B cell (primary cell): ENCODE results near the gene PSD4. TPM values are rescaled to one million over a fixed set of nuclear protein-coding genes. Genes with fewer than 3 reads are reported as not detected.

ENCODE experiments used
- ATAC-seq: fragments of 200-7000 bp; cut with Tn5 transposase; one replicate; pipeline ENCODE4 v1.10.0; 2021; ENCODE audit warnings: low read depth, mild to moderate bottlenecking, moderate number of reproducible peaks, moderate library complexity
- CTCF ChIA-PET: fragments of 350-600 bp; sonication (Branson Sonifier 250); formaldehyde crosslinking; loops from one replicate; lab custom pipeline; 2021; ENCODE audit warnings: antibody characterized with exemption, inconsistent platforms; lab: Charles Lee
- POLR2A ChIA-PET: fragments of 350-600 bp; sonication (Branson Sonifier 250); formaldehyde crosslinking; loops from one replicate; lab custom pipeline; 2021; ENCODE audit warnings: antibody characterized with exemption; lab: Charles Lee
- DNase-seq: peaks from one replicate; pipeline ENCODE4 v3.0.0; 2013
- H2AFZ ChIP-seq: 2 replicates; pipeline ENCODE4 v1.6.1; 2012; ENCODE audit warnings: mild to moderate bottlenecking, low read depth, low read length; ENCODE audit not compliant: insufficient read depth, poor library complexity, severe bottlenecking
- H3K27ac ChIP-seq, 2 donors: 1 replicate in 1 of 2; 2 replicates in 1 of 2; pipeline ENCODE4 v1.5.1; 2012 to 2013; ENCODE audit warnings: low read length in 2 of 2, mild to moderate bottlenecking in 2 of 2, moderate library complexity in 1 of 2
- H3K27me3 ChIP-seq, 4 experiments: fragments of 200-600 bp in 1 of 4; sonication (generic) in 1 of 4; replicated peaks in 1 of 4; 1 replicate in 2 of 4; 2 replicates in 2 of 4; pipeline versions ENCODE4 v1.6.1 to v1.7.0; 2013 to 2016; ENCODE audit warnings: low read length in 3 of 4, mild to moderate bottlenecking in 2 of 4, mixed read lengths in 1 of 4, moderate library complexity in 1 of 4; ENCODE audit not compliant: insufficient read depth in 4 of 4, control insufficient read depth in 3 of 4; ENCODE audit errors: control extremely low read depth in 1 of 4
- H3K36me3 ChIP-seq, 2 experiments: replicated peaks in 1 of 2; 1 replicate in 1 of 2; 2 replicates in 1 of 2; pipeline versions ENCODE4 v1.6.1 to v1.7.1; 2013; ENCODE audit warnings: low read length in 1 of 2; ENCODE audit not compliant: insufficient read depth in 2 of 2, control insufficient read depth in 1 of 2; ENCODE audit errors: control extremely low read depth in 1 of 2, extremely low read depth in 1 of 2
- H3K4me1 ChIP-seq, 2 donors: fragments of 200-600 bp in 1 of 2; sonication (generic) in 1 of 2; 1 replicate in 1 of 2; 2 replicates in 1 of 2; pipeline versions ENCODE4 v1.5.1 to v1.6.1; 2013 to 2017; ENCODE audit warnings: low read length in 2 of 2; ENCODE audit not compliant: control insufficient read depth in 2 of 2, insufficient read depth in 2 of 2
- H3K4me2 ChIP-seq: replicated peaks from 2 replicates; pipeline ENCODE3; 2012; ENCODE audit warnings: mild to moderate bottlenecking, low read depth, low read length; ENCODE audit not compliant: poor library complexity, severe bottlenecking
- H3K4me3 ChIP-seq, 5 experiments: fragments of 200-600 bp in 1 of 5; sonication (generic) in 1 of 5; 1 replicate in 3 of 5; 2 replicates in 2 of 5; pipeline versions ENCODE4 v1.5.1 to v1.7.0; 2011 to 2016; ENCODE audit warnings: low read length in 4 of 5, mild to moderate bottlenecking in 4 of 5, low read depth in 2 of 5, control low read depth in 1 of 5, moderate library complexity in 1 of 5; ENCODE audit not compliant: insufficient read depth in 1 of 5; ENCODE audit errors: control extremely low read depth in 1 of 5, extremely low read depth in 1 of 5
- H3K79me2 ChIP-seq: fragments of 200-600 bp; sonication (generic); one replicate; pipeline ENCODE4 v1.6.0; 2016; ENCODE audit warnings: low read length; ENCODE audit not compliant: control insufficient read depth, insufficient read depth
- H3K9ac ChIP-seq: fragments of 200-600 bp; sonication (generic); 2 replicates; pipeline ENCODE4 v1.6.1; 2017; ENCODE audit warnings: mild to moderate bottlenecking, low read length, moderate library complexity
- H3K9me3 ChIP-seq, 3 donors: one replicate each; pipeline versions ENCODE4 v1.6.1 to v1.7.1; 2013; ENCODE audit warnings: low read length in 2 of 3; ENCODE audit not compliant: control insufficient read depth in 2 of 3, insufficient read depth in 1 of 3; ENCODE audit errors: control extremely low read depth in 1 of 3
- H4K20me1 ChIP-seq: 2 replicates; pipeline ENCODE4 v1.6.0; 2012; ENCODE audit warnings: mild to moderate bottlenecking, low read length; ENCODE audit not compliant: insufficient read depth, control insufficient read depth, poor library complexity, severe bottlenecking
- H3K27ac Mint-ChIP-seq: one replicate; pipeline ENCODE4 v1.8.0; 2021; ENCODE audit warnings: mixed read lengths
- H3K27me3 Mint-ChIP-seq: one replicate; pipeline ENCODE4 v1.8.0; 2021; ENCODE audit warnings: mixed read lengths
- H3K4me1 Mint-ChIP-seq: one replicate; pipeline ENCODE4 v1.8.0; 2021; ENCODE audit warnings: mixed read lengths
- H3K4me3 Mint-ChIP-seq: one replicate; pipeline ENCODE4 v1.8.0; 2021; ENCODE audit warnings: mixed read lengths
- H3K9me3 Mint-ChIP-seq: one replicate; pipeline ENCODE4 v1.8.0; 2022; ENCODE audit warnings: mixed read lengths; ENCODE audit not compliant: insufficient read depth
- EZH2 ChIP-seq: IDR thresholded peaks from 2 replicates; pipeline ENCODE4 v1.6.1; 2012; ENCODE audit warnings: borderline replicate concordance, low read depth, mild to moderate bottlenecking, moderate library complexity, low read length; ENCODE audit not compliant: insufficient read depth, poor library complexity, severe bottlenecking
- WGBS: methylation state at CpG from one replicate; pipeline ENCODE4 v1.1.5; 2013; ENCODE audit warnings: missing lambda C conversion rate; ENCODE audit not compliant: insufficient coverage; 5-methylcytosine and 5-hydroxymethylcytosine counted together
- intact Hi-C: fragments of 100-400 bp; cut with micrococcal nuclease; formaldehyde crosslinking; loops from one replicate; pipeline ENCODE4 v1.10.0; 2022
- polyA plus RNA-seq: library from polyadenylated mRNA; depleted of rRNA; stranded (reverse); fragments of >200 nt; gene quantifications from 2 replicates; pipeline ENCODE4 v1.2.3, GENCODE V29; 2012
- total RNA-seq, 2 donors: library from RNA; stranded (reverse); fragments of 120-200 nt in 1 of 2; gene quantifications; 1 replicate in 1 of 2; 2 replicates in 1 of 2; pipeline versions ENCODE4 v1.2.3 to v1.2.4, GENCODE V29; 2013 to 2022
- TF ChIP-seq, protein P1 (sequence below): fragments of 200-600 bp; IDR thresholded peaks from one replicate; pipeline ENCODE4 v1.8.0; 2022; ENCODE audit warnings: antibody characterized with exemption, mild to moderate bottlenecking

PSD4 gene
- total and polyA plus RNA-seq, 2 donors (not counting 1 experiment from before 2014, with no cell fraction given), result 87.1 to 203 TPM

DNA sequence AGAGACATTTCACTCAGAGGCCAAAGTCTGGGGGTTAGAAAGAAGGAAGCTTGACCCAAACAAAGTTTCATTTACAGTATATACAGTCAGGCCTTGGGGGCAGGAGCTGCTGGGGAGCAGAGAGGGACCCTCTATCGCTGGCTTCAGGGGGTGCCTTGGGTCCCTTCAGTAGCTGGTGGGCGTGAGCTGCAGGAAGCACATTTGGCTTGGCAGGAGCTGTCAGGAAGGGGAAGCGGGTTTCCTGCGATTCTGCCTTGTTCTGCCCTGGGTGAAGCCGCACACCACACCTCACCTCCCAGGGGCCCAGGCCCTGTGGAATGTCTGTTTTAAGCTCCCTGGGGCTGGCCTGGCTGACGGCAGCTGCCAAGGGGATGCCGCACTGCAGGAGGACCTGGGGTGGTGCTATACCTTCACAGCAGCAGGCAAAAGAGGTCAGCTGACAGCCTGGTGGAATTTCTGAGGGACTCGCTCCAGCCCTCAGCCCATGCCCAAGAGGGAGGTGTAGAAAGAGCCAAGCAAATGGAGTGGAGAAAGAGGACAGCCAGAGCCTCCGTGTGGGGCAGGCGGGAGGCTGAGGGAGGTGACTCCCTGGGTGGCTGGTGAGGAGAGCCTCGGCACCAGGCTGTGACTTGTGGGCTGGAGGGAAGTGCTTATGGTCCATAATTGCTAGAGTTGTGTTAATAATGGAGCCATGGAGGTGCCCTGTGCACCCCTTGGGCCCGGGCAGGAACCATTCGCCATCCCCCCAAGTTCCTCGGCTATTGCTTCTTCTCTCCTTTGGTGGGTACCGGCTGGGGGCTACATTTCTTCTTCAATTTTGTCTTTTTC lies 43.9 kb downstream of the PSD4 start:
- CTCF ChIA-PET, result interaction anchor here (0.7 to 2.1 kb wide), 3 partner anchors 13 to 80 kb away, joined by 3 to 10 read pairs (median 6); no protein-coding TSS in a partner anchor
- H3K4me3 Mint-ChIP-seq, result no peak overlapping the region
- peak overlapping the region; percentile 35 for H2AFZ ChIP-seq

More for the DNA sequence above, 43.9 kb downstream of the PSD4 start:
- Histone ChIP-seq H3K79me2 (no peaks in the 10 kb centered on the region), H3K9ac (no peak overlapping the region), H3K27ac (no peak overlapping the region), H3K4me2 (peak overlapping the region; percentile 36), H3K36me3 (no peaks in the 10 kb centered on the region), H4K20me1 (no peaks in the 10 kb centered on the region), H3K4me3 (no peak overlapping the region), H3K27me3 (peaks cover 0 to 19% (median 5%) of the 10 kb centered on the region in 4 experiments), H3K4me1 (peaks cover 10 to 12% of the 10 kb centered on the region in 2 donors), H3K9me3 (no peaks in the 10 kb centered on the region)
- Mint-ChIP-seq H3K27ac (no peak overlapping the region), H3K9me3 (no peaks in the 10 kb centered on the region), H3K4me1 (peaks cover 15% of the 10 kb centered on the region), H3K27me3 (peaks cover 15% of the 10 kb centered on the region)
- DNase-seq (no peak), ATAC-seq (no peak)
- intact Hi-C loops, result no loop called here
- 41% methylated on average over 12 of the region's 15 CpGs for WGBS
- TF ChIP-seq, protein P1, sequence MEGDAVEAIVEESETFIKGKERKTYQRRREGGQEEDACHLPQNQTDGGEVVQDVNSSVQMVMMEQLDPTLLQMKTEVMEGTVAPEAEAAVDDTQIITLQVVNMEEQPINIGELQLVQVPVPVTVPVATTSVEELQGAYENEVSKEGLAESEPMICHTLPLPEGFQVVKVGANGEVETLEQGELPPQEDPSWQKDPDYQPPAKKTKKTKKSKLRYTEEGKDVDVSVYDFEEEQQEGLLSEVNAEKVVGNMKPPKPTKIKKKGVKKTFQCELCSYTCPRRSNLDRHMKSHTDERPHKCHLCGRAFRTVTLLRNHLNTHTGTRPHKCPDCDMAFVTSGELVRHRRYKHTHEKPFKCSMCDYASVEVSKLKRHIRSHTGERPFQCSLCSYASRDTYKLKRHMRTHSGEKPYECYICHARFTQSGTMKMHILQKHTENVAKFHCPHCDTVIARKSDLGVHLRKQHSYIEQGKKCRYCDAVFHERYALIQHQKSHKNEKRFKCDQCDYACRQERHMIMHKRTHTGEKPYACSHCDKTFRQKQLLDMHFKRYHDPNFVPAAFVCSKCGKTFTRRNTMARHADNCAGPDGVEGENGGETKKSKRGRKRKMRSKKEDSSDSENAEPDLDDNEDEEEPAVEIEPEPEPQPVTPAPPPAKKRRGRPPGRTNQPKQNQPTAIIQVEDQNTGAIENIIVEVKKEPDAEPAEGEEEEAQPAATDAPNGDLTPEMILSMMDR, result no peak
- TF ChIP-seq EZH2, result no peak
- POLR2A ChIA-PET, result no interaction called here
